Measurements from ENCODE around the gene SIX5.

The SIX5 gene

GRCh38 chr19:45766869-45767346 lies 2.1 kb downstream of the SIX5 start:
- H3K9ac ChIP-seq: no peak overlapping the region
- H3K27ac ChIP-seq: no peak overlapping the region
- H3K4me3 ChIP-seq (IDR thresholded peaks at IDR 0.05; ENCODE audit: insufficient read depth, low read depth, low read length): no peak overlapping the region
- no peaks in the 10 kb centered on the region for H4K20me1 ChIP-seq (ENCODE audit: insufficient read depth)
- no peaks in the 10 kb centered on the region for H3K79me2 ChIP-seq (ENCODE audit: insufficient read depth, low read depth)
- peaks cover 11% of the 10 kb centered on the region for H3K27me3 ChIP-seq (ENCODE audit: insufficient read depth, low read depth)
- H3K36me3 ChIP-seq (ENCODE audit: insufficient read depth): no peaks in the 10 kb centered on the region
- no peak overlapping the region for H2AFZ ChIP-seq (ENCODE audit: low read depth)
- TF ChIP-seq CTCF (conservative IDR thresholded peaks at IDR 0.05; ENCODE audit: low read depth, low read length): no peak
- H3K4me1 ChIP-seq (ENCODE audit: low read depth, poor library complexity, severe bottlenecking): peaks cover 17% of the 10 kb centered on the region
- no peak overlapping the region; the same call in 1 of the 2 replicates for H3K4me2 ChIP-seq

DNA sequence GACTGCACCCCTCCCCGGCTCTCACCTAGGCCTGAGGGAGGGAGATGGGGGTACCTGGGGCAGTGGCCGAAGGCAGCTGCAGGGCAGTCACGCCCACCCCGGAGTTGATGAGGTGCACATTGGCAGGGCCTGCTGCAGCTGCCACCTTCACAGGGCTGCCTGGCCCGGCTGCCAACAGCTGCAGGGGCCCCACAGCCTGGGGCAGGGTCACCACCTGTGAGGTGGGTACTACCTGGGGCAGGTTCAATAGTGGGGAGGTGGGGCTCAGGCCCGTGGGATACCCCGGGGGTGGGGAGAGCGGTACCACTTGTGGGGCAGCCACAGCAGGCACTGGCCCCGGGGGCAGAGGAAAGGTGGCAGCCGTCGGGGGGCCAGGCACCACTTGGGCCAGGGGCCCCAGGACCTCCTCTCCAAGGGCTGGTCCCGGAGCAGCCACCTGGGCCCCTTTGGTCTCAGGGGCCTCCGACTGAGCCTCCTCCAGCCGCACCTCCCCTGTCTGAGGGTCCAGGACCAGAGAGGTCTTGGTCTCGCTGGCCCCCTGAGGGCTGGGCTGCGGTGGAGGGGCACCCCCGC lies 2.7 kb downstream of the SIX5 start:
- Histone ChIP-seq H3K79me2 (ENCODE audit: insufficient read depth, low read depth) (no peaks in the 10 kb centered on the region), H4K20me1 (ENCODE audit: insufficient read depth) (no peaks in the 10 kb centered on the region), H3K4me2 (no peak overlapping the region), H3K27ac (no peak overlapping the region), H3K9ac (no peak overlapping the region), H3K27me3 (ENCODE audit: insufficient read depth, low read depth) (peaks cover 11% of the 10 kb centered on the region), H3K36me3 (ENCODE audit: insufficient read depth) (no peaks in the 10 kb centered on the region), H3K4me1 (ENCODE audit: low read depth, poor library complexity, severe bottlenecking) (peaks cover 17% of the 10 kb centered on the region), H3K4me3 (IDR thresholded peaks at IDR 0.05; ENCODE audit: insufficient read depth, low read depth, low read length) (no peak overlapping the region), H2AFZ (ENCODE audit: low read depth) (no peak overlapping the region)
- TF ChIP-seq CTCF (conservative IDR thresholded peaks at IDR 0.05; ENCODE audit: low read depth, low read length): no peak

DNA sequence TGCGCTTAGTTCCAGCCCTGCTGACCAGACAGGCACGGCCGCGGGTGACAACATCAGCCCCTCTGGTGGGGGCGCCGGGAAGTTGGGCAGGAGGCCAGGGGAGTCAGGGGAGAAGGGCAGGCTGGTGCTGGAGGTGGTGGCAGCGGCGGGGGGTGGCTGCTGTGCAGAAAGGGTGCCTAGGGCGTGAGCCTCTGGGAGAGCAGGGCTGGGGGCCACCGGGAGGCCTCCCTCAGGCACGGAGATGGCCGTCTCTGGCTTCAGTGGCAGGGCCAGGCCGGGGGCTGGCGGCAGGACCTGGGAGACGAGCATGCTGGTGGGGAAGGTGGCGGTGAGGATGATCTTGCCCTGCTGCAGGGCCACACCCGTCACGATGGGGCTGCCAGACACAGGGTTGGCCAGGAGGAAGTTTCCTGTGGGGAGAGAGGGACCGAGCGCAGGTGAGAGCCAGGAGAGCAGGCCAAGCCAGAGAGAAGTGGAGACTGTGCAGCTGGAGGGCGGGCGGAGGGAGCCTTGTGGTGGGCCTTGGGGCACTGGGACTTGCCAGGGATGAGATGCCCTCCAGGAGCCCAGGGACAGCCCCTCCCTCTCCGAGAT lies 3.3 kb downstream of the SIX5 start:
- H3K4me3 ChIP-seq (IDR thresholded peaks at IDR 0.05; ENCODE audit: insufficient read depth, low read depth, low read length): no peak overlapping the region
- no peak for TF ChIP-seq CTCF (conservative IDR thresholded peaks at IDR 0.05; ENCODE audit: low read depth, low read length)
- H3K9ac ChIP-seq: no peak overlapping the region
- no peaks in the 10 kb centered on the region for H3K79me2 ChIP-seq (ENCODE audit: insufficient read depth, low read depth)
- peaks cover 11% of the 10 kb centered on the region for H3K27me3 ChIP-seq (ENCODE audit: insufficient read depth, low read depth)
- H4K20me1 ChIP-seq (ENCODE audit: insufficient read depth): no peaks in the 10 kb centered on the region
- no peak overlapping the region for H2AFZ ChIP-seq (ENCODE audit: low read depth)
- no peak overlapping the region for H3K27ac ChIP-seq
- H3K4me2 ChIP-seq: no peak overlapping the region
- H3K36me3 ChIP-seq (ENCODE audit: insufficient read depth): no peaks in the 10 kb centered on the region
- H3K4me1 ChIP-seq (ENCODE audit: low read depth, poor library complexity, severe bottlenecking): peaks cover 12% of the 10 kb centered on the region

- peaks cover 11% of the 10 kb centered on the region for H3K4me1 ChIP-seq (ENCODE audit: low read depth, poor library complexity, severe bottlenecking)
- no peak overlapping the region for H3K4me2 ChIP-seq
- no peaks in the 10 kb centered on the region for H4K20me1 ChIP-seq (ENCODE audit: insufficient read depth)
- H3K27ac ChIP-seq: no peak overlapping the region
- TF ChIP-seq CTCF (conservative IDR thresholded peaks at IDR 0.05; ENCODE audit: low read depth, low read length): no peak
- H2AFZ ChIP-seq (ENCODE audit: low read depth): no peak overlapping the region
- no peaks in the 10 kb centered on the region for H3K79me2 ChIP-seq (ENCODE audit: insufficient read depth, low read depth)
- H3K4me3 ChIP-seq (IDR thresholded peaks at IDR 0.05; ENCODE audit: insufficient read depth, low read depth, low read length): no peak overlapping the region
- no peaks in the 10 kb centered on the region for H3K36me3 ChIP-seq (ENCODE audit: insufficient read depth)
- no peak overlapping the region for H3K9ac ChIP-seq
- H3K27me3 ChIP-seq (ENCODE audit: insufficient read depth, low read depth): peaks cover 11% of the 10 kb centered on the region
Measured at GRCh38 chr19:45764945-45765701, 3.9 kb downstream of the SIX5 start.

All from KMS-11 (cell line).